HFF-Myc (cell line): ENCODE data around the gene TFEB.

Experiments
- DNase-seq: peaks from one replicate; pipeline ENCODE4 v3.0.0-alpha.2; 2011; ENCODE audit warnings: low read depth; ENCODE audit errors: extremely low read depth
- H3K4me3 ChIP-seq: replicated peaks from 2 replicates; pipeline ENCODE4 v1.5.1; 2011; ENCODE audit warnings: low read depth, mild to moderate bottlenecking, control low read depth, low read length
- CTCF ChIP-seq: IDR thresholded peaks from 2 replicates; pipeline ENCODE4 v1.5.1; 2012; ENCODE audit warnings: mild to moderate bottlenecking, low read depth, low read length, control low read depth; ENCODE audit errors: missing control alignments

Gene TFEB

GRCh38 chr6:41744236-41744787, 8.9 kb upstream of the TFEB start:
- no peak overlapping the region for H3K4me3 ChIP-seq
- no peak for DNase-seq
- TF ChIP-seq CTCF = no peak

DNA sequence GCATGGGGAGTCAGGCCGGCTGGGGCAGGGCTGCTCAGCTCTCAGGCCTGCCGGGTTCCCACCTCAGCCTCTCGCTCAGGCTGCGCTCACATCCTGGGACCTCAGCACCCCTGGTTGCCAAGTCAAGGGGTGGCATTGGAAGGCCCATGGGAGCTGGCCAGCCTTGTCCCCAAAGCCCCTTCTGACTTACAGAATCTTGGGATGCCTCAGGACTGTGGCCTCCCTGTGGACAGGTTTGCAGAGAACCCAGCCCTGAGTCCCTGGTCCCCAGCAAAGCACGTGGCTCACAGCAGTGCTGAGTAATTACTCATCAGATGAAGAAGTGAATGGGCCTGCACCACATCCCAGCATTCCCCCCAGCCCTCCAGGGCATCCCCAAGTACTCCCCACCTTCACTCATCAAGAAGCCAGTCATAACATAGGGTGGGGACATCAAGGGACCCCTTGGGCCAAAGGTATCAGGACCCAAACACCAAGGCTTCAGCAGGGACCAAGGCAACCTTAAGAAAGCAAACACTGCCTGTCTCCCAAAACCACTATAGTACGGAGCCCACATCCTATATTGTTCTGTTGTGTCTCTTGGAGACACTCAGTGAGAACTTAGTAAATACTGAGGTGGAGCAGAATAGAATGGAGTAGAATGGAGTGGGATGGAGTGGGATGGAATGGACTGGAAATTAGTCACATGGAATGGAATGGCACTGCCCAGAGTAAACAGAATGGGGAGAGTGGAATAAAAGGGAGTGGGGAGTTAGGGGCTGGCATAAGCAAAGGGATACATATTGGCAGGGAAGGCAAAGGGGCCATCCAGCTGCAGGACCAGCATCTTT, 8.2 kb upstream of the TFEB start:
- no peak for DNase-seq
- no peak overlapping the region for H3K4me3 ChIP-seq
- no peak for TF ChIP-seq CTCF

GRCh38 chr6:41741625-41742490, 6.5 kb upstream of the TFEB start:
- no peak overlapping the region for H3K4me3 ChIP-seq
- TF ChIP-seq CTCF = no peak
- no peak for DNase-seq

- DNase-seq = no peak
- no peak overlapping the region for H3K4me3 ChIP-seq
- no peak for TF ChIP-seq CTCF
These were observed 5.2 kb upstream of the TFEB start for GRCh38 chr6:41740366-41741162.

DNA sequence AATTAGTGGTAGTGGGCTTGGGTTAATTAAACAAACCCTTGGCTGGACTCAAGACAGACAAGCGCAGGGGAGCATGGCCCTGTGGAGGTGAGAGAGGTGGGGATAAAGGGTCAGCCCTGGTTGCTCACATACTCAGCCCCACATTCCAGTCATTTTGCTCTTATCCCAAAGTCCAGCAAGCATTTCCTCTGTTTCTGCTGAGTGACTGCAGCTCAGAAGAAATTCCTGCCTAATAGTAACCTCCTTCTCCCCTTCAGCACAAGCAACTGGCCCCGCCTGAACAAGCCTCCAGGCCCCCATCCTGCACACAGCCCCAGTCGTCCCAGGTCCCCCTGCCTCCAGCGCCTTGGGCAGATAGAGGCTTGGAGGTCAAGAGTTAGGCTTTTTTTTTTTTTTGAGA, 3.6 kb upstream of the TFEB start:
- TF ChIP-seq CTCF = no peak
- DNase-seq = no peak
- H3K4me3 ChIP-seq = no peak overlapping the region

DNA sequence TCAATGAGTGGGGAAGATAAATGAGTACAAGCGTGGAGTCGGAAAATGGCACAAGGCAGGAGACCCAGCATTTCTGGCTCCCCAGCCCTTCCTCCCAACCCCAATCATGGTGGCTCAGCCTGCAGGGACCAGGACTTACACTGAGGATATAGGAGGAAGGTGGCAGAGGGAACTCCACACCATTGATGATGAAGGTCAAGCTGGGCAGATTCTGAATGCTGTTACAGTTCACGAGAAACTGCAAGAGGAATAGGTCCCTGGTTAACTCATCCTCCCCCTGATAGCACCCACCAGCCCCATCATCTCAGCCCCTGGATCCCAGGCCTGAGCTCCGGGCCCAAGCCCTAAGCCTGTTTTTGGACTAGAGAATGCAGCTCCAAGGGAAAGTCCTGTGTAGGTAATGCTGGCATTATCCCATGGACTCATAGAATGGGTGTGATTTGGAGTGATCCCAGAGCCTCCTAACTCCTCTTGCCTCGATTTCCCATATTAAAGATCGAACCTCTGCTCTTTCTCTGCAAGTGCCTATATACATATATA, 2.3 kb upstream of the TFEB start:
- H3K4me3 ChIP-seq = no peak overlapping the region
- no peak for TF ChIP-seq CTCF
- no peak for DNase-seq
